ENCODE results near the gene C20orf202. TPM values are rescaled to one million over a fixed set of nuclear protein-coding genes. Genes with fewer than 3 reads are reported as not detected.
"Not testable (repeated sequence)": the region's sequence is repeated elsewhere in the genome, so short reads cannot be mapped to it uniquely, and the experiment has no call there.

Gene C20orf202
- total and polyA plus RNA-seq, 7 experiments from 2014 or later = 0.22 TPM; not detected in 5

DNA sequence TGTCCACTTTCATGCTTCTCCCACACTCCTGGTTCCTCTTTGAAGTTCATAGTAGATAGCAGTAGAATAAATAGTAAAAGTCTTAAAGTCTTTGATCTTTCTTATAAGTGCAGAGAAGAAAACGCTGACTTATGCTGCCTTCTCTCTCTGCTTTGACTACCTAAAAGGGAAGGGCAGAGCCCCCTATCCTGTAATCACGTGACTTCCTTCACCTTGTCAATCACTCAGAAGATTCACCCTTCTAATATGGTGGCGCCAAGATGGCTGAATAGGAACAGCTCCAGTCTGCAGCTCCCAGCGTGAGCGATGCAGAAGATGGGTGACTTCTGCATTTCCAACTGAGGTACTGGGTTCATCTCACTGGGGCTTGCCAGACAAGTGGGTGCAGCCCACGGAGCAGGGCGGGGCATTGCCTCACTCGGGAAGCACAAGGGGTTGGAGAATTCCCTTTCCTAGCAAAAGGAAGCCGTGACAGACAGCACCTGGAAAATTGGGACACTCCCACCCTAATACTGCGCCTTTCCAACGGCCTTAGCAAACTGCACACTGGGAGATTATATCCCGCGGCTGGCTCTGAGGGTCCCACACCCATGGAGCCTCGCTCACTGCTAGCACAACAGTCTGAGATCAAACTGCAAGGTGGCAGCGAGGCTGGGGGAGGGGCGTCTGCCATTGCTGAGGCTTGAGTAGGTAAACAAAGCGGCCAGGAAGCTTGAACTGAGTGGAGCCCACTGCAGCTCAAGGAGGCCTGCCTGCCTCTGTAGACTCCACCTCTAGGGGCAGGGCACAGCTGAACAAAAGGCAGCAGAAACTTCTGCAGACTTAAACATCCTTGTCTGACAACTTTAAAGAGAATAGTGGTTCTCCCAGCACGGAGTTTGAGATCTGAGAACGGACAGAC, 13.5 kb downstream of the C20orf202 start:
- POLR2A ChIA-PET = interaction anchor here (0.6 to 1.7 kb wide), 6 partner anchors 11 to 165 kb away, joined by 3 to 6 read pairs (median 4); partner anchors contain the start of gene SNPH
- ATAC-seq; H3K36me3 Mint-ChIP-seq; H3K27me3 ChIP-seq (ENCODE audit: control insufficient read depth in 2 of 2, insufficient read depth in 2 of 2, low read length in 2 of 2); H3K9me3 ChIP-seq (ENCODE audit: control insufficient read depth in 2 of 3, low read length in 3 of 3); H3K36me3 ChIP-seq (ENCODE audit: control insufficient read depth in 2 of 3, insufficient read depth in 3 of 3, low read length in 3 of 3); H3K4me3 ChIP-seq (ENCODE audit: low read length); H3K9me3 Mint-ChIP-seq: not testable (repeated sequence)
- intact Hi-C loops (cut with micrococcal nuclease) = loop anchor here in 1 of 2 donors (1.0 to 10.0 kb wide), 6 partner anchors 9 to 672 kb away; partner anchors contain the start of genes CSNK2A1 and SNPH
- H3K4me3 Mint-ChIP-seq = peak overlapping the region; percentile 6 to 76 (median 50)
- CTCF ChIA-PET = interaction anchor here (0.9 to 1.3 kb wide), 2 partner anchors 65 to 219 kb away, joined by 3 to 4 read pairs; no protein-coding TSS in a partner anchor
- Histone ChIP-seq H3K27ac (ENCODE audit: low read depth, low read length) (peak overlapping the region; percentile 56), H3K4me1 (ENCODE audit: control insufficient read depth in 2 of 2, insufficient read depth in 2 of 2, low read length in 2 of 2) (peaks cover 5 to 27% of the 10 kb centered on the region in 2 donors)
- peaks cover 0 to 33% (median 0%) of the 10 kb centered on the region in 5 donors for H3K27me3 Mint-ChIP-seq
- H3K4me1 Mint-ChIP-seq = peaks cover 21 to 55% (median 36%) of the 10 kb centered on the region in 7 donors
- DNase-seq = peak in 6 of 9 donors; percentile 29 to 46 (median 34)
- H3K27ac Mint-ChIP-seq = peak overlapping the region in 8 of 9 donors; percentile 35 to 97 (median 86)

DNA sequence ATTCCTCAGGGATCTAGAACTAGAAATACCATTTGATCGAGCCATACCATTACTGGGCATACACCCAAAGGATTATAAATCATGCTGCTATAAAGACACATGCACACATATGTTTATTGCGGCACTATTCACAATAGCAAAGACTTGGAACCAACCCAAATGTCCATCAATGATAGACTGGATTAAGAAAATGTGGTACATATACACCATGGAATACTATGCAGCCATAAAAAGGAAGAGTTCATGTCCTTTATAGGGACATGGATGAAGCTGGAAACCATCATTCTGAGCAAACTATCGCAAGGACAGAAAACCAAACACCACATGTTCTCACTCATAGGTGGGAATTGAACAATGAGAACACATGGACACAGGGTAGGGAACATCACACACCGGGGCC, 19.5 kb downstream of the C20orf202 start:
- H3K9me3 ChIP-seq (ENCODE audit: control insufficient read depth in 2 of 3, low read length in 3 of 3); ATAC-seq; H3K4me3 Mint-ChIP-seq; DNase-seq; H3K36me3 ChIP-seq (ENCODE audit: control insufficient read depth in 2 of 3, insufficient read depth in 3 of 3, low read length in 3 of 3); H3K36me3 Mint-ChIP-seq; H3K27me3 ChIP-seq (ENCODE audit: control insufficient read depth in 2 of 2, insufficient read depth in 2 of 2, low read length in 2 of 2); H3K4me3 ChIP-seq (ENCODE audit: low read length); CTCF ChIA-PET; H3K27ac ChIP-seq (ENCODE audit: low read depth, low read length); POLR2A ChIA-PET: not testable (repeated sequence)
- H3K27me3 Mint-ChIP-seq = peaks cover 0 to 65% (median 0%) of the 10 kb centered on the region in 5 donors
- peak overlapping the region in 2 of 9 donors; percentile 10 to 72 for H3K27ac Mint-ChIP-seq
- intact Hi-C loops (cut with micrococcal nuclease) = loop anchor here (10.0 kb wide), 2 partner anchors 818 to 882 kb away; partner anchors contain the start of genes RBCK1 (in 1 of the 2) and STK35 (in 1 of the 2)
- peaks cover 8 to 12% of the 10 kb centered on the region in 2 donors for H3K4me1 ChIP-seq (ENCODE audit: control insufficient read depth in 2 of 2, insufficient read depth in 2 of 2, low read length in 2 of 2)
- peaks cover 5 to 25% (median 17%) of the 10 kb centered on the region in 7 donors for H3K4me1 Mint-ChIP-seq
- H3K9me3 Mint-ChIP-seq = peaks cover 0 to 14% (median 4%) of the 10 kb centered on the region in 11 donors

DNA sequence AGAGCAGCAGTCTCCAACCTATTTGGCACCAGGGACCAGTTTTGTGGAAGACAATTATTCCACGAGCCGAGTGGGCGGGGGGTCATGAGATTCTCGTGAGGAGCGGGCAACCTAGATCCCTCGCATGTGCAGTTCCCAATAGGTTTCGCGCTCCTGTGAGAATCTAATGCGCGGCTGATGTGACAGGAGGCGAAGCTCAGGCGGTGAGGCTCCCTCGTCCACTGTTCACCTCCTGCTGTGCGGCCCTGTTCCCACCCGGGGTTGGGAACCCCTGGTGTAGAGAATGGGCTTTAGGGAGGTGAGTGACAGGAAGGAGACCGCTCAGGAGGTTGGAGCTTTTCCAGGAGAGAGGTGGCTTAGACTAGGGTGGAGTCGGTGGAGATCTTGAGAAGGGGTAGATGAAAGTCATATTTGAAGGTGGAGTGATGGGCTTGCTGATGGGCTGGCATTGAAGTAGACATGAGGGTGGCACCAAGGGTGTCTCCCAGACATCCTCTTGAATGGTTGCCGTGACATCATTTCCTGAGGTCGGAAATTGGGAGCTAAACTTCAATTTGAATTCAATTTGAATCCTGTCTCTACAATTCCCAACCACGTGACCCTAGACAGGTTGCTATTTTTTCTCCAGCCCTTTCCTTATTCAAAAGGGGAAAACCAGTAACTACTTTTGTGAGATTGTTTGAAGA, 21.1 kb downstream of the C20orf202 start:
- H3K27ac ChIP-seq (ENCODE audit: low read depth, low read length) = no peak overlapping the region
- ChIA-PET CTCF (interaction anchor here (1.0 to 2.7 kb wide), 2 partner anchors 11 to 76 kb away, joined by 4 to 7 read pairs; no protein-coding TSS in a partner anchor), POLR2A (interaction anchor here (0.6 to 0.8 kb wide), 3 partner anchors 42 to 166 kb away, joined by 3 read pairs; partner anchors contain the start of gene SNPH)
- H3K4me3 Mint-ChIP-seq = peak overlapping the region; percentile 10 to 75 (median 46)
- H3K9me3 Mint-ChIP-seq = peaks cover 0 to 14% (median 4%) of the 10 kb centered on the region in 11 donors
- H3K9me3 ChIP-seq (ENCODE audit: control insufficient read depth in 2 of 3, low read length in 3 of 3) = no peaks in the 10 kb centered on the region
- H3K4me1 ChIP-seq (ENCODE audit: control insufficient read depth in 2 of 2, insufficient read depth in 2 of 2, low read length in 2 of 2) = peaks cover 8 to 12% of the 10 kb centered on the region in 2 donors
- peaks cover 0 to 4% of the 10 kb centered on the region in 2 donors for H3K27me3 ChIP-seq (ENCODE audit: control insufficient read depth in 2 of 2, insufficient read depth in 2 of 2, low read length in 2 of 2)
- intact Hi-C loops (cut with micrococcal nuclease) = loop anchor here (2.0 to 10.0 kb wide), 3 partner anchors 242 to 880 kb away; partner anchors contain the start of genes NSFL1C (in 1 of the 2), RBCK1 (in 1 of the 2) and STK35 (in 1 of the 2)
- no peak overlapping the region for H3K4me3 ChIP-seq (ENCODE audit: low read length)
- H3K27me3 Mint-ChIP-seq = peaks cover 0 to 65% (median 4%) of the 10 kb centered on the region in 5 donors
- peaks cover 0 to 5% (median 0%) of the 10 kb centered on the region in 3 experiments for H3K36me3 ChIP-seq (ENCODE audit: control insufficient read depth in 2 of 3, insufficient read depth in 3 of 3, low read length in 3 of 3)
- DNase-seq (peak in 3 of 9 donors; percentile 11 to 37 (median 15)), ATAC-seq (no peak)
- H3K36me3 Mint-ChIP-seq = peaks cover 0 to 4% (median 0%) of the 10 kb centered on the region in 5 donors
- peak overlapping the region in 8 of 9 donors; percentile 34 to 81 (median 58) for H3K27ac Mint-ChIP-seq
- peaks cover 0 to 21% (median 14%) of the 10 kb centered on the region in 7 donors for H3K4me1 Mint-ChIP-seq

- peaks cover 0 to 21% (median 14%) of the 10 kb centered on the region in 7 donors for H3K4me1 Mint-ChIP-seq
- H3K27ac ChIP-seq (ENCODE audit: low read depth, low read length) = peak overlapping the region; percentile 11
- DNase-seq = no peak
- peaks cover 0 to 5% (median 0%) of the 10 kb centered on the region in 3 experiments for H3K36me3 ChIP-seq (ENCODE audit: control insufficient read depth in 2 of 3, insufficient read depth in 3 of 3, low read length in 3 of 3)
- peaks cover 8 to 12% of the 10 kb centered on the region in 2 donors for H3K4me1 ChIP-seq (ENCODE audit: control insufficient read depth in 2 of 2, insufficient read depth in 2 of 2, low read length in 2 of 2)
- peak overlapping the region in 4 of 9 donors; percentile 38 to 86 (median 79) for H3K27ac Mint-ChIP-seq
- H3K27me3 Mint-ChIP-seq = peaks cover 0 to 65% (median 11%) of the 10 kb centered on the region in 5 donors
- ChIA-PET POLR2A (interaction anchor here (0.6 to 1.4 kb wide), 8 partner anchors 38 to 242 kb away, joined by 3 to 8 read pairs (median 3); partner anchors contain the start of gene SNPH), CTCF (interaction anchor here (1.0 to 2.7 kb wide), 3 partner anchors 12 to 115 kb away, joined by 3 to 7 read pairs (median 4); no protein-coding TSS in a partner anchor)
- intact Hi-C loops (cut with micrococcal nuclease) = loop anchor here (1.0 to 10.0 kb wide), 11 partner anchors 8 to 1427 kb away; partner anchors contain the start of genes FAM110A (in 1 of the 2), NOP56 (in 1 of the 2), NSFL1C (in 1 of the 2) and PSMF1 (in 1 of the 2)
- H3K27me3 ChIP-seq (ENCODE audit: control insufficient read depth in 2 of 2, insufficient read depth in 2 of 2, low read length in 2 of 2) = peaks cover 0 to 10% of the 10 kb centered on the region in 2 donors
- ATAC-seq = no peak
- H3K9me3 Mint-ChIP-seq = peaks cover 0 to 14% (median 4%) of the 10 kb centered on the region in 11 donors
- peaks cover 0 to 4% (median 0%) of the 10 kb centered on the region in 5 donors for H3K36me3 Mint-ChIP-seq
- H3K4me3 ChIP-seq (ENCODE audit: low read length) = no peak overlapping the region
- peak overlapping the region; percentile 62 to 92 (median 74) for H3K4me3 Mint-ChIP-seq
- H3K9me3 ChIP-seq (ENCODE audit: control insufficient read depth in 2 of 3, low read length in 3 of 3) = no peaks in the 10 kb centered on the region
Observed at GRCh38 chr20:1225263-1225782, 22.1 kb downstream of the C20orf202 start.

- H3K27me3 Mint-ChIP-seq = peaks cover 0 to 65% (median 16%) of the 10 kb centered on the region in 5 donors
- peak within 1 kb of the TSS in 8 of 9 donors; percentile 34 to 90 (median 81) for H3K27ac Mint-ChIP-seq
- ATAC-seq (peak; percentile 96), DNase-seq (peak; percentile 55 to 83 (median 66))
- POLR2A ChIA-PET = interaction anchor here (0.8 to 1.4 kb wide), 9 partner anchors 11 to 241 kb away, joined by 3 to 8 read pairs (median 4); no protein-coding TSS in a partner anchor
- H3K4me1 Mint-ChIP-seq = peaks cover 0 to 21% (median 14%) of the 10 kb centered on the region in 7 donors
- H3K36me3 Mint-ChIP-seq = peaks cover 0 to 4% (median 0%) of the 10 kb centered on the region in 5 donors
- H3K9me3 Mint-ChIP-seq = peaks cover 0 to 14% (median 4%) of the 10 kb centered on the region in 11 donors
- Histone ChIP-seq H3K4me3 (ENCODE audit: low read length) (peak within 1 kb of the TSS; percentile 76), H3K4me1 (ENCODE audit: control insufficient read depth in 2 of 2, insufficient read depth in 2 of 2, low read length in 2 of 2) (peaks cover 8 to 12% of the 10 kb centered on the region in 2 donors), H3K9me3 (ENCODE audit: control insufficient read depth in 2 of 3, low read length in 3 of 3) (no peaks in the 10 kb centered on the region), H3K27me3 (ENCODE audit: control insufficient read depth in 2 of 2, insufficient read depth in 2 of 2, low read length in 2 of 2) (peaks cover 0 to 11% of the 10 kb centered on the region in 2 donors), H3K27ac (ENCODE audit: low read depth, low read length) (peak within 1 kb of the TSS; percentile 73), H3K36me3 (ENCODE audit: control insufficient read depth in 2 of 3, insufficient read depth in 3 of 3, low read length in 3 of 3) (peaks cover 0 to 5% (median 0%) of the 10 kb centered on the region in 3 experiments)
- intact Hi-C loops (cut with micrococcal nuclease) = loop anchor here (1.0 to 10.0 kb wide), 20 partner anchors 9 to 1426 kb away; partner anchors contain the start of genes FKBP1A (in 2 of the 2), NSFL1C (in 2 of the 2), PSMF1 (in 2 of the 2) and FAM110A (in 1 of the 2)
- CTCF ChIA-PET = interaction anchor here (0.8 to 2.7 kb wide), 3 partner anchors 17 to 116 kb away, joined by 3 to 7 read pairs (median 3); no protein-coding TSS in a partner anchor
- H3K4me3 Mint-ChIP-seq = peak within 1 kb of the TSS; percentile 82 to 92 (median 87)
Observed at GRCh38 chr20:1225783-1226654, 22.8 kb downstream of the C20orf202 start, which contains the start of gene RAD21L1. Gene RAD21L1, plus strand, starts transcription at chr20:1226044. Its CDS starts 2,410 bp downstream, at chr20:1228454.
